Gastroesophageal sphincter (tissue), 3 donors: ENCODE data around the gene CALHM1.

Experiments used
- EP300 ChIP-seq: sonication (generic); formaldehyde crosslinking; IDR thresholded peaks from one replicate; pipeline ENCODE4 v1.6.1; 2017; ENCODE audit warnings: antibody characterized with exemption, mild to moderate bottlenecking
- TF ChIP-seq, protein P1 (sequence below), 4 experiments: fragments of 200-600 bp in 2 of 4; fragments of 450-650 bp in 2 of 4; sonication (generic) in 1 of 4; IDR thresholded peaks; one replicate each; pipeline ENCODE4 v1.5.1; 2017 to 2019; ENCODE audit warnings: antibody characterized with exemption in 4 of 4, mild to moderate bottlenecking in 2 of 4, moderate library complexity in 2 of 4

- TF ChIP-seq, protein P1, sequence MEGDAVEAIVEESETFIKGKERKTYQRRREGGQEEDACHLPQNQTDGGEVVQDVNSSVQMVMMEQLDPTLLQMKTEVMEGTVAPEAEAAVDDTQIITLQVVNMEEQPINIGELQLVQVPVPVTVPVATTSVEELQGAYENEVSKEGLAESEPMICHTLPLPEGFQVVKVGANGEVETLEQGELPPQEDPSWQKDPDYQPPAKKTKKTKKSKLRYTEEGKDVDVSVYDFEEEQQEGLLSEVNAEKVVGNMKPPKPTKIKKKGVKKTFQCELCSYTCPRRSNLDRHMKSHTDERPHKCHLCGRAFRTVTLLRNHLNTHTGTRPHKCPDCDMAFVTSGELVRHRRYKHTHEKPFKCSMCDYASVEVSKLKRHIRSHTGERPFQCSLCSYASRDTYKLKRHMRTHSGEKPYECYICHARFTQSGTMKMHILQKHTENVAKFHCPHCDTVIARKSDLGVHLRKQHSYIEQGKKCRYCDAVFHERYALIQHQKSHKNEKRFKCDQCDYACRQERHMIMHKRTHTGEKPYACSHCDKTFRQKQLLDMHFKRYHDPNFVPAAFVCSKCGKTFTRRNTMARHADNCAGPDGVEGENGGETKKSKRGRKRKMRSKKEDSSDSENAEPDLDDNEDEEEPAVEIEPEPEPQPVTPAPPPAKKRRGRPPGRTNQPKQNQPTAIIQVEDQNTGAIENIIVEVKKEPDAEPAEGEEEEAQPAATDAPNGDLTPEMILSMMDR (IDR thresholded peaks at IDR 0.05), result no peak
- no peak for TF ChIP-seq EP300
Observed at GRCh38 chr10:103479135-103479534, 20.4 kb upstream of the CALHM1 start, which contains the start of gene CALHM3.
